ENCODE measurements around the gene CYSTM1.

The CYSTM1 gene, protein sequence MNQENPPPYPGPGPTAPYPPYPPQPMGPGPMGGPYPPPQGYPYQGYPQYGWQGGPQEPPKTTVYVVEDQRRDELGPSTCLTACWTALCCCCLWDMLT

DNA sequence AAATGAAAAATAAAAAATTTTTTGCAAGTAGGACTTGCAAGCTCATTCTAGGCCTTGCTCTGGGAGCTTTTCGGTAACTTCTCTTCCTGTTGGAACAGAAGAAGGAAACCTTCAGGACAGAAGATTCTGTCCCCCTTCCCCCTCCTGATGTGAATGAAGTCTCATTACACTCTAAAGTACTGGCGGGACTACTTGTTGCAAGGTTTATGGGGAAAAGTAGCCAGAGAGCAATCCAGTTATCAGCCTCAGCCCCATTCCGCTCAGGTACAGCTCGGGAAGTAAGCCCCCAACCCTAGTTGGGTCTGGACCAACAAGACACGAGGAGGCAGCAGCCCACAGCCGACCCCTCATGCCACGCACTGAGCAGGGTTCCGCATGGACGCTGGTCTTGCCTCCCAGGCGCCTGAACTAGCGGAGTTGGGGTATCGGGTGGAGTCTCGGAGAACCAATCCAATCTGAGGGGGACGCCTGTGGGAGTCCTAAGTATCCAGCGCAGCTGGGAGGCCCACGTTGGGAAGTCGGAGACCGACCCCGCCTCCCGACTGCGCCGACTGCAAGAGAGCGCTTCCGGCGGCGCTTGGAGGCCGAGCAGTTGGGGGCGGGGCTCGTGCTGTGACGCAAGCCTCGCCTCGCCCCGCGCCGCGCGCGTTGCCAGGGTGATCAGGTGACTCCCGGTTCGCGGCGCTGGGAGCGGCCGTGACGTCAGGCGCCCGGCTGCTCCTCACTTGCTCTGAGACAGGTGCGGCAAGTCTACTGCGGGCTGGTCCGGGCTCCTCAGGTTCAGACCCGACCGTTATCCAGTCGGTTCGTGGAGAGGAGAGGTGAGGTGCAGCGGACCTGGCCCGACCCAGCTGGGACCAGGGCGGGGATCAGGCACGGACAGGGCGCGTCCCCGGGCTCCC is at the start of gene CYSTM1:
TSS of gene CYSTM1 (plus strand) at position 724 of the 902 bp plus-strand sequence. CDS start 19,278 bp downstream, outside the sequence.
- peak; percentile 79 for DNase-seq

DNA sequence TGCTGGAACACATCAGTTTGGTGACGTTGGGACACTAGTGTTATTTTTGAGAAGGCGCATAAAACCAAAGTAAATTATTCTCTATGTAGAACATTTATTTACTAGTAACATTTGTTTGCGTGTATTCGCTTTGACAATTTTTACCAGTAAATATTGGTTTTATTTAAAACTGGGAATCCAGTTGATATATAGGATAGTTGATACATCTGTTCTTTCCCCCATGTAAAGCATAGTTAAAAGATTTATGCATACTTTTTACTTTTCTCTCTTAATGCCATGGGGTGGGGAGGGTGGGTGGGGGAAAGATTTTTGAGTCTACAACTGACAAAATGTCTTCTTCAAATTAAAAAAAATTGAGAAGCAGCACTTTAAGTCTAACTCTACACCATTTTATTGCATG is 49.4 kb upstream of the CYSTM1 start, which contains the start of gene IGIP:
TSS of gene IGIP (plus strand) at position 301 of the 400 bp plus-strand sequence. CDS start 2,540 bp downstream, outside the sequence.
- DNase-seq: no peak

DNA sequence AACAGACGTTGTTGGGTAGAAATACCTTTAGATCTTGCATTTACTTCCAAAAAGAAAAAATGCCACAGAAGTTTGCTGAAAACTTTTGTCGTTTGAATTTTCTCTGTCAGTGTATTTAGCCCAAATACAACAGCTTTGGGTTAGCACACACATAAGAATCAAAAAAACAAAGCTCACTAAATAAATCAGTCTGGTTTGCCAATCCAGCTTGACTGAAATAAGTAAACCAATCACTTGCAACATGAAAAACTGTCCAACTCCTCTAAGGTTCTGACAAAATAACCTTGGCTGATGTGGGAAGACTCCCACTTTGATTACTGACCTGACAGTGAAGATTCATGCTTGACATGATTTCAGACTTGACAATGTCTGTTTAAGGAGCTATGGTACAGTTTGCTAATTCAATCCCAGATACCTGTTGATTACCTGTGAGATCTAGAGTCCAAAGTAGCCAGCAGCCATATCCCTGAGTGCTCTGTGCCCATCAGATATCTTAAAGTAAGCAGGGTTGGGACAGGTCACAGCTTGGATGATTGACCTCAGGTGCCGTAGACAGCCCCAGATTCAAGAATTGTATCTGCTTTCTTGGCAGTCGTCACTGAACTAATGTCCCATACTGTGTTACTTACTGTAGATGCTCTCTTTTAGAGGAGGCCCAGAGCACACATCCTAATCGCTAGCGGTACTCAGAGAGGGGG is 48.5 kb upstream of the CYSTM1 start:
- DNase-seq: no peak

GRCh38 chr5:140128376-140128775 is 46.6 kb upstream of the CYSTM1 start:
- DNase-seq: no peak

- no peak for DNase-seq
These were observed 43.8 kb upstream of the CYSTM1 start for GRCh38 chr5:140130949-140131733.

DNA sequence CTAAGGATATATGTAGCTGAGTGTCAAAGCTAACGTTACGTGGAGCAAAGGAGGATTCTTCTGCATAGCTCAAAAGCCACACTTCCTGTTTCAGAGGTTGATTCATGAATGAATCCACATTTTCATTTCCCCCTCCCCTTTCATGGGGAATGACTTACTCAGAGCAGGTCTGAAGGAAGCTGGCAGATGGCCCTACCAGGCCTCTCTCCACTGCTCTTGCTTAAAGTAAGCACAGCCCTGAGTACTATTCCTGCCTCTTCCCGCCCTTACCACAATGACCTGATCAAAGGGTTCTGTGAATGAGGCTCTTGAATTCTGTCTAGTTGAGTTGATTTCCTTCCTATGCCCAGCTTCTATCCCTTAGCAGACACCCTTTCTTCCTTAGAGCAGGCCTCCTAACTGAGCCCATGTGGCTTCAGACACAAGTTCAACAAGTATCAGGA is 43.0 kb upstream of the CYSTM1 start:
- DNase-seq: no peak

DNA sequence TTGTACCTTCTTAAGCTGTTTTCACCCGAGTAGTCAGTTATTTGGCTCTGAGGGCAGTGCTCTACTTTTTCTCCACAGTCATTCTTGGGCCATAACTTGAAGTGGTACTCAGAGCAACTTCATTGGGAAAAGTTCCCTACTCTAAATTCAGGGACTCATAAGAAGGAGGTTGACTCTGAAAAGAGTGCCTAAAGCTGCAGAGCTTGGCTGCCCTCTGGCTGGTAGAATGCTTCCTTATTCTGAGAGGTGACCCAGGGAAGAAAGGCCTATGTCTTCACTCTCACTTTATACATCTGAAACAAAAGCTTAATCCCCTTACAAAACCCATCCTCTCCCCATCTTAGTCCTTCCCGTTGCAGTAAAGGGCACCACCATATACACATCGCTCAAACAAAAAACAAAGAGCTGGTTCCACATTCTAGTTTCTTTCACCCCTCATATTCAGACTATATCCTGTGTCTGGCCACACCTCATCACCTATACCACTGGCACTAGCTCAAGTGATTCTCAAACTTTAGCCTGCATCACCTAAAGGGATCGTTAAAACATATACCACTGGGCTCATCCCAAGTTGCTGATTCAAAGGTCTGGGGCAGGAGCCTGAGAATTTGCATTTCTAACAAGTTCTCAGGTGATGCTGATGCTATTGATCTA is 41.3 kb upstream of the CYSTM1 start:
- no peak for DNase-seq

DNA sequence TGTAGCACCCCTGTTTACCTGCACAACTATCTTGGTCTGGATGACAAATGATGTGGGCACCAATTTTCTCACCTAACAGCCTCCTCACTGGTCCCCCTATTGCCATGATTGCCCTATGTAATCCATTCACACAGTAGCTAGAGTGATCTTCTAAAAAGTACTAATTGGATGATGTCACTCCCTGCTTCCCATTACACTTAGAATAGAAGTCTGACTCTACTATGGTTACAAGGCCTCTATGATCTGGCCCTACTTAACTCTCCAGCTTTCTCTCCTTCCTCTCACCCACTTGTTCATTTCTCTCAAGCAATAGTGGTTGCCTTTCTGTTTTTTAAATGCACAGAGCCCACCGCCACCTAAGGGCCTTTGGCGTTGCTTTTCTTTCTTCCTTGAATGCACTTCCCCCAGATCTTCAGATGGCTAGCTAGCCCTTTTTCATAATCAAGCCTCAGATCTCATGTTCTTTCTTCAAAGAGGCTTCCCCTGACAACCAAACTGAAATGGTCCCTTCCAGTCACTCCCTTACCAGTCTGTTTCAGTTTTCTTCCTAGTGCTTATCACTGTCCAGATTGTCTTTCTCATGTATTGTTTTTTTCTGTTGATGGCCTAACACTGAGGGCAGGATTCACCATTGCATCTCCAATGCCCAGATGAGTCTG is 40.6 kb upstream of the CYSTM1 start:
- DNase-seq: no peak

GRCh38 chr5:140135127-140135526 is 39.9 kb upstream of the CYSTM1 start:
- no peak for DNase-seq

DNA sequence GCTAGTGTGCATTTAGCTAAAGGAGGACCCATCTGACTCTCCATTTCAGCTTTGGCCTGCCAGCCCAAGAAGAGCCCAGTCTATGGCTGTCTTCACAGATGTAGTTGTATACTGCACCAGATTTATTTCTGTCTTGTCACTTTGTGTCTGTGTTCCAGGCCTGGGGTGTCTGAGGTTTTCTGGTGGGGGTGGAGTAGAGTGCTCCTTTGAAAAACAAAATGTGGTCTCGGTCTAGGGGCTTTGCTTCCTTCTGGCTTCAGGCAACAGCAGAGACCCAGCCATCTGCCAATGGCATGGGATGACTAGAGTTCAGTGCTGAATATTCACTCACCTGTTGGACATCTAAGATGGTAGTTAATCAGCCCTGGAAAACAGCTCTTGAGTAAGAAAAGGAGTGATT is 38.4 kb upstream of the CYSTM1 start:
- DNase-seq: no peak

DNA sequence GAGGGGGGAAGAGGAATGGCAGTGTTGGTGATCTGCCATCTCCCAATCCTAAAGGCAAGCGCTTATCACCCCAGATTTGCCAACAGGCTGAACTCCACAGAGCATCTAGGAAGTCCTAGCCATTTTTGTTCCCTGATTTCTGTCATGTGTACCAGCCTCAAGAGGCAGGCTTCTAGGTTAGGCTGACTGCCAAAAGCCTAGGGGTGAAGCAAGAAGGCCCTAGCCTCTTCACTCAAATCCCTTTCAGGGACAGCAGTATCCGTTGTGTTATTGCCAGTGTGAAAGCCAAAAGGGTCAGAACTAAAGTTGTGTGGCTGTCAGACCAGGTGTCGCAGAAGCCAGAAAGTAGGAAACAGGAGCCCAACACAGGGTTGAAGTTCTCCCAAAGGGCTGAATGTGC is 34.6 kb upstream of the CYSTM1 start:
- DNase-seq: no peak

DNA sequence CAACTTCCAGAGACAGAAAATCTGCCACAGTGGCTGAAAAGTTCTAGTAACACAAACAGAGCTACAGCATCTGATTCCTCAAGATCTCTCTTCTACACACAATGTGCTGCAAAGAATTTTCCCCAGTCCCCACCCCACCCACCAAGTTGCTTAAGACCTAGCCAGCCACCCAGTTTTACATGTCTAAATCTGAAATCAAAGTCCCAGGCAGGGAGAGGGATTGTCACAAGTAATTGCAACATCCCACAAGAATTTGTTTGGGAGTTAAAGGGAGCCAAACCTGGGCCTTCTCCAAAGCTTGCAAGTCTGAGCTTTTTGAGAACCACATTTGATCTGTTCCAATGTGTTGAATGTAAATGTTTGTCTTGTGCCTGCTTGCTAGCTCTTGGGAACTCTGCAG is 33.7 kb upstream of the CYSTM1 start:
- no peak for DNase-seq

DNA sequence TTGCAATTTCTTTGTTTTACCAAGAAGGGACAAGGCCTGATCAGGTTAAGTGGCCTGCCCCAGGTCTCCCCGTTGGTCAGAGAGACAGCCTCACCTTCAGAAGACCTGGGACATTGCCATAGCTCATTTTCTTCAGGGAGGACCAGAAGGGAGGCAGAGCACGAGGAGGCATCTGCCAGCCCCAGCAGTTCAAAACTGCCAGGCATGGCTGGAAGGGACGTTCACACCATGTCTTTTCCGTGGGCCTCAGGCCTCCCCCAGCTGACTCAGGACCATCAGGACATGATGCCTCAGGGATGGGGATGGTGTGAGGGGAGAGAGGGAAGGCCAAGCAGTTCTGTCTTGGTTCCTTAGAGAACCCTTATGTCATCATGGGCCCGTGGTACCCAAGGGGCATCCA is 32.7 kb upstream of the CYSTM1 start:
- DNase-seq: no peak

DNA sequence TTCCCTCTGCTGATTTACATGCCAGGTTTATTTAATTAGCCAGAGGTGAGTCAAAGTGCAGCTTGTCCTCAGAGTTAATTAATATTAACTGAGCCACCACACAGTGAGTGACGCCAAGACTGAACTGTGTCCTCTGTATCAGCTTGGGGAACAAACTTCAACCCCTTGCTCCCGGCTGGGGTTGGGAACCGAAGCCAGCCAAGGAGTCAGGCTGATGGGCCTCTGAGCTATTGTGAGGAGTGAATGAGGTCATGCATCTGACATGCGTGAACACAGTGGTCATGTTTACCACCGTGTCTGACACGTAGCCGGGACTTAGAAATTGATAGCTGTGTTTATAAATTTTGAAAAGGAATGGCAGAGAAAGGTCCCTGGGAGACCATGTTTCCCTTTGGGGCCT is 32.1 kb upstream of the CYSTM1 start:
- no peak for DNase-seq

- no peak for DNase-seq
These were observed 31.3 kb upstream of the CYSTM1 start for GRCh38 chr5:140143521-140144258.

GRCh38 chr5:140145256-140145655 is 29.7 kb upstream of the CYSTM1 start:
- no peak for DNase-seq

DNA sequence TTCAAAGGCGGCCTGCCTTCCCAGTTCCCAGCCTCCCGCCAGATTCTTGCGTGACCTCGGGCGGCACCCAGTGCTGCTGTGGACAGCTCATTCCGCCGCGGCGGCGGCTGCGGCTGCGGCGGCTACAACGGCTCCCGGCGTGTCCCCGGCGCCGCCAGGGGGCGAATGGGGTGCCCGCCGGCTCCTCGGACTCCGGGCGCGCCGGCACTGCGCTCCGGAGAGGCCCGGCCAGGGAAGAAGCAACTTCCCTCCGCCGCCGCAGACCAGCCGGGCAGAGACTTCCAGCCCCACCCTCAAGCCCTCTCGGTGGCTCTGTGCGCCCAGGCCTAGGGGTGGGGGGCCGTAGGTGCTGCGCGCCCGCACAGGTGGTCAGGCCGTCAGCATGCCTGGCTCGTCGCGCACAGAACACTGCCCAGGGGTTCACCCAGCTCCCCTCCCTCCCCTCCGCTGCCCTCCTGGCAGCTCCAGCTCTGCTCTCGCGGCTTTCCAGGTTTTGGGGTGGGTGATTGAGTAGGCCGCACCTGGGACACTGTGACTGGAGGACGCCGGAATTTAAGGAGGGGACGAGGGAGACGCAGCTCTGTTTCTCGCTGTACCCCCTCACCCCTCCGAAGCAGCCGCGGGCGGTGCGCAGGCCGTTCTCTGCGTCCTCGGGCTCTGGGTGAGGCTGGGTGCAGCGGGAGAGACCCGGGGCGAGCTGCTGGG is 29.0 kb upstream of the CYSTM1 start:
- DNase-seq: no peak

- DNase-seq: no peak
These were observed 28.5 kb upstream of the CYSTM1 start for GRCh38 chr5:140146523-140146842.

- no peak for DNase-seq
These were observed 27.5 kb upstream of the CYSTM1 start for GRCh38 chr5:140147460-140147859.

DNA sequence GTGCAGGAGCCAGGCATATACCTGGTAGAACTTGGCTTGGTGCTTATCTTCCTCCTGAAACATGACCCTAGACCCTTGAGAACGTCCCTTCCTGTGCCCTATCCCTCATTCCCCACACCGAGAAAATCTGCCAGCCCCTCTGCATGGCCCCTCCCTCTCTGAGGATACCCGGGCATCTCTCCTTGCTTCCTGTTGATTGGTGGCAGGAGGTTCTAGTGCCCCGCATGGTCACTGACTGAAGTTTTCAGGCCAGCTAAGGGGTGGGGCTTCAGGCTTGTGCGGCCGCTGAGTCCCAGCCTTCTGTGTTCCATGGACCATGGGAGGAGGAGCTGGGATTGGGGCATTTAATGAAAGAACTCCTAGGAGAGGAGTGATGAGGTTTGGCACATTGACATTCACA is 26.5 kb upstream of the CYSTM1 start:
- no peak for DNase-seq

- DNase-seq: no peak
These were observed 24.8 kb upstream of the CYSTM1 start for GRCh38 chr5:140150201-140150600.
